Regular cardiac myocyte (primary cell): ENCODE results near the gene ASPA. TPM values are rescaled to one million over a fixed set of nuclear protein-coding genes. Genes with fewer than 3 reads are reported as not detected.

Experiments
- total RNA-seq: library from RNA; depleted of rRNA; stranded (reverse); fragments of >200 nt; gene quantifications from 2 replicates; pipeline ENCODE4 v1.2.3, GENCODE V29; 2014

ASPA gene
- total RNA-seq, result 0.19 and 0.85 TPM in 2 replicates

GRCh38 chr17:3475812-3476610, at the start of gene ASPA:
Gene ASPA, plus strand, starts transcription at chr17:3475997. Its CDS starts 163 bp downstream, at chr17:3476160.

GRCh38 chr17:3433741-3434140, 42.1 kb upstream of the ASPA start, which contains the start of gene OR1E2:
Gene OR1E2, minus strand, starts transcription at chr17:3433841. Its CDS starts 0 bp downstream, at chr17:3433841.

GRCh38 chr17:3471599-3471998, 4.2 kb upstream of the ASPA start, which contains the start of gene SPATA22:
Gene SPATA22, minus strand, starts transcription at chr17:3471819. Its CDS starts 2,494 bp downstream, at chr17:3469325.

Other genes with a start within 250 kb of the ASPA start
- gene OR3A1, start 177.6 kb upstream of the ASPA start, total RNA-seq, result under 0.01 TPM in 2 replicates
- gene OR3A2, start 89.7 kb upstream of the ASPA start, total RNA-seq, result not detected in 2 replicates
- not detected in 2 replicates for gene OR1E1, start 77.6 kb upstream of the ASPA start, total RNA-seq
- not detected in 2 replicates for gene OR3A3, start 64.6 kb upstream of the ASPA start, total RNA-seq
- not detected in 2 replicates for gene OR1E2, start 42.2 kb upstream of the ASPA start, total RNA-seq
- 1.5 TPM in 1 of 2 replicates, not detected in the other for gene SPATA22, start 4.2 kb upstream of the ASPA start, total RNA-seq
- gene TRPV3, start 81.8 kb downstream of the ASPA start, total RNA-seq, result 0.77 and 2.0 TPM in 2 replicates
- gene TRPV1, start 133.4 kb downstream of the ASPA start, total RNA-seq, result 0.58 and 1.7 TPM in 2 replicates
- 11.7 and 13.0 TPM in 2 replicates for gene SHPK, start 160.3 kb downstream of the ASPA start, total RNA-seq
- 9.6 and 32.1 TPM in 2 replicates for gene CTNS, start 160.8 kb downstream of the ASPA start, total RNA-seq
- 136 and 214 TPM in 2 replicates for gene TAX1BP3, start 192.6 kb downstream of the ASPA start, total RNA-seq
- 14.7 and 36.8 TPM in 2 replicates for gene EMC6, start 192.8 kb downstream of the ASPA start, total RNA-seq
- 2.7 and 3.4 TPM in 2 replicates for gene P2RX5, start 220.2 kb downstream of the ASPA start, total RNA-seq
- gene HASPIN, start 247.9 kb downstream of the ASPA start, total RNA-seq, result 0.85 and 11.1 TPM in 2 replicates